ENCODE data around the gene RNF115.
"Not testable (repeated sequence)": the region's sequence is repeated elsewhere in the genome, so short reads cannot be mapped to it uniquely, and the experiment has no call there.

The RNF115 gene

DNA sequence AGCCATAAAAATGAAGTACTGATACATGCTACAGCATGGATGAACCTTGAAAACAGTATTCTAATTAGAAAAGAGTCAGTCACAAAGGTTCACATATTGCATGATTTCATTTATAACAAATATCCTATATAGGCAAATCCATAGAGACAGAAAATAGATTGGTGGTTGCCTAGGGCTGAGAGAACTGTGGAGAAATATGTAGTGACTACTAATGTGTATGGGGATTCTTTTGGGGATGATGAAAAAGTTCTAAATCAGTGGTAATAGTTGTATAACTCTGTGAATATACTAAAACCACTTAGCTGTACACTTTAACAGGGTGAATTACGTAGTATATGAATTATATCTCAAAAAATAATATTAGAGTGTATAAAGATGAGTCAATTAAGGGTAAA, 45.8 kb downstream of the RNF115 start:
- TF ChIP-seq, protein P1, sequence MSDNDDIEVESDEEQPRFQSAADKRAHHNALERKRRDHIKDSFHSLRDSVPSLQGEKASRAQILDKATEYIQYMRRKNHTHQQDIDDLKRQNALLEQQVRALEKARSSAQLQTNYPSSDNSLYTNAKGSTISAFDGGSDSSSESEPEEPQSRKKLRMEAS (IDR thresholded peaks at IDR 0.05; ENCODE audit: low read depth, low read length): no peak
- TF ChIP-seq MYC (IDR thresholded peaks at IDR 0.05; ENCODE audit: low read depth, low read length) (no peak), POLR2A (IDR thresholded peaks at IDR 0.05; ENCODE audit: extremely low read depth, insufficient read length) (no peak)
- TF ChIP-seq, protein P2, sequence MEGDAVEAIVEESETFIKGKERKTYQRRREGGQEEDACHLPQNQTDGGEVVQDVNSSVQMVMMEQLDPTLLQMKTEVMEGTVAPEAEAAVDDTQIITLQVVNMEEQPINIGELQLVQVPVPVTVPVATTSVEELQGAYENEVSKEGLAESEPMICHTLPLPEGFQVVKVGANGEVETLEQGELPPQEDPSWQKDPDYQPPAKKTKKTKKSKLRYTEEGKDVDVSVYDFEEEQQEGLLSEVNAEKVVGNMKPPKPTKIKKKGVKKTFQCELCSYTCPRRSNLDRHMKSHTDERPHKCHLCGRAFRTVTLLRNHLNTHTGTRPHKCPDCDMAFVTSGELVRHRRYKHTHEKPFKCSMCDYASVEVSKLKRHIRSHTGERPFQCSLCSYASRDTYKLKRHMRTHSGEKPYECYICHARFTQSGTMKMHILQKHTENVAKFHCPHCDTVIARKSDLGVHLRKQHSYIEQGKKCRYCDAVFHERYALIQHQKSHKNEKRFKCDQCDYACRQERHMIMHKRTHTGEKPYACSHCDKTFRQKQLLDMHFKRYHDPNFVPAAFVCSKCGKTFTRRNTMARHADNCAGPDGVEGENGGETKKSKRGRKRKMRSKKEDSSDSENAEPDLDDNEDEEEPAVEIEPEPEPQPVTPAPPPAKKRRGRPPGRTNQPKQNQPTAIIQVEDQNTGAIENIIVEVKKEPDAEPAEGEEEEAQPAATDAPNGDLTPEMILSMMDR (IDR thresholded peaks at IDR 0.05; ENCODE audit: low read depth, low read length): no peak
- no peak for DNase-seq (ENCODE audit: low read depth)
- H3K4me3 ChIP-seq (ENCODE audit: low read depth, low read length): no peak overlapping the region

DNA sequence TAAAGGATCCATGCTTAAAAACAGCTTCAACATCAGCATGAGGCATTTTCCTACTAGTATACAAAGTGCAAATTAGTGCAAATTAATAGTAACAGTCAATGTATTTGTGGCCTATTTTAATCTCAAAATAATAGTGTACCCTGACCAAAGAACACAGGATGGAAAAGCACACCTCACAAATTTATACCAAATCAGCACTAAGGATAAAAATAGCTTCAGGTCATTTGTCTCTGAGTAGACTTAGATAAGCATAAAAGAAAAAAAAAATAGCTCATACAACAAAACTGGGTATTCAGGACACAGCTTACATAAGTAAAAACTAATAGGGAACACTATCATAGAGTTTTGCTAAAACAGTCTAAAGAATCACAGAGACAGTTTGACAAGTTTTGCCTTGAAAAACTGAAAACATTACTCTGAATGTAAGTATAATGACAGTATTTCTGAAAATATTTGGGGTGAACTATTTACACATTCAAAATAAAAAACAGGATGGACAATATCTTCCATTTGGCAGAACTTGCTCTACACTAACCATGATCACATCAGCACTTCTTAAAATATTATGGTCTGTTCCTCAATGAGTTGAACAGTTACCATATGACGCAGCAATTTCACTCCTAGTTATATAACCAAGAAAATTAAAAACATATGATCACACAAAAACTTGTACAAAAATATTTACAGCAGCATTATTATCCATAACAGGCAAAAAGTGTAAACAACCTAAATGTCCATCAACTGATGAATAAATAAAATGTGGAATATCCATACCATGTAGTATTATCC, 46.3 kb downstream of the RNF115 start:
- DNase-seq (ENCODE audit: low read depth): no peak
- TF ChIP-seq MYC (IDR thresholded peaks at IDR 0.05; ENCODE audit: low read depth, low read length) (no peak), POLR2A (IDR thresholded peaks at IDR 0.05; ENCODE audit: extremely low read depth, insufficient read length) (no peak)
- TF ChIP-seq, protein P2 (IDR thresholded peaks at IDR 0.05; ENCODE audit: low read depth, low read length): no peak
- TF ChIP-seq, protein P1 (IDR thresholded peaks at IDR 0.05; ENCODE audit: low read depth, low read length): no peak
- H3K4me3 ChIP-seq (ENCODE audit: low read depth, low read length): no peak overlapping the region

DNA sequence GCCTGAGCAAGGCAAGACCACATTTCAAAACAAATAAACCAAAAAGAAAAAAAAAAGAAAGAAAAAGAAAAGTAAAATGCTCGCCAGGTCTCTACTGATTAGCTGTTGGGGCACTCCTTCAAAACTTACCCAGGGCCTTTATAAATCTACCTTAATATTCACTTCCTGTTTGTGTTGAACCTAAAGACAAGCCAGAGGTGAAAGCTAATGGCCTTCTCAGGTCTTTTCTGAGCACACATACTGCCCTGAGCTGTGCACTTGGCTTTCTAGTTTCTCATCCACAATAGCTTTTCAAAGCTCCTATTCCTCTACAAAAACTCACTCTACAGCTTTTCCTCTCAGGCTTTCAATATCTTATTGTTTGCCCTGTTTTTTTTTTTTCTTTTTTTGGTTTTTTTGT, 50.5 kb downstream of the RNF115 start:
- H3K4me3 ChIP-seq (ENCODE audit: low read depth, low read length): no peak overlapping the region
- TF ChIP-seq, protein P1 (IDR thresholded peaks at IDR 0.05; ENCODE audit: low read depth, low read length): no peak
- TF ChIP-seq, protein P2 (IDR thresholded peaks at IDR 0.05; ENCODE audit: low read depth, low read length): no peak
- TF ChIP-seq POLR2A (IDR thresholded peaks at IDR 0.05; ENCODE audit: extremely low read depth, insufficient read length): no peak
- TF ChIP-seq MYC (IDR thresholded peaks at IDR 0.05; ENCODE audit: low read depth, low read length): no peak

DNA sequence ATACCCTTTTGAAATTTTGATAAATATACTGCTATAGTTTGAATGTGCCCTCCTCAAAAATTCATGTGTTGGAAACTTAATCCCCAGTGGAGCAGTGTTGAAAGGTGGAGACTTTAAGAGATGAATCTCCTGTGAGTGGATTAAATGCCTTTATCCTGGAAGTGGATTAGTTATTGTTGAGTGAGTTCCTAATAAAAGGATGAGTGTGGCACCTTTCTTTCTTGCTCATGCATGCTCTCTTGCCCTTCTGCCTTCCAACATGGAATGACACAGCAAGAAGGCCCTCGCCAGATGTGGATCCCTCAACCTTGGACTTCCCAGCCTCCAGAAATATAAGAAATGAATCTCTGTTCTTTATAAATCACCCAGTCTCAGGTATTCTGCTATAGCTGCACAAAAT, 52.8 kb downstream of the RNF115 start:
- no peak overlapping the region for H3K4me3 ChIP-seq (ENCODE audit: low read depth, low read length)
- TF ChIP-seq, protein P1 (IDR thresholded peaks at IDR 0.05; ENCODE audit: low read depth, low read length): no peak
- no peak for TF ChIP-seq MYC (IDR thresholded peaks at IDR 0.05; ENCODE audit: low read depth, low read length)
- TF ChIP-seq POLR2A (IDR thresholded peaks at IDR 0.05; ENCODE audit: extremely low read depth, insufficient read length): no peak
- DNase-seq (ENCODE audit: low read depth): no peak

More for the DNA sequence above, 50.5 kb downstream of the RNF115 start:
- DNase-seq (ENCODE audit: low read depth): no peak

DNA sequence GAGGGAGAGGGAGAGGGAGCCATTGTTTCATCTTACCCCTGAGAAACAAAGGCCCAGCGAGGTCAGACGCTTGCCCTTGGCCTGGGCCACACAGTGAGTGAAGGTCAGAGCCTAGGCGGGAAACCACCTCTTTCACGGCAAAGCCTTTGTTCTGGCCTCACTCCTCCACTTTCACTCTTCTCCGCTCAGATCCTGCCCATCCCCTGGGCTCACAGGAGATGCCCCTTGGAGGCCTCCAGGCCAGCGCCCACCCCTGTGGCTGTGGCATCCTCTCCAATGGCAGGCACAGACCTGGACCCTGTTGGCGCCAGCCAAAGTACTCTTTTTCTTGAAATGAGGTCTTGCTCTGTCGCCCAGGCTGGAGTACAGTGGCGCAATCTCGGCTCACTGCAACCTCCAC, 55.9 kb downstream of the RNF115 start:
- not testable (repeated sequence) for DNase-seq (ENCODE audit: low read depth); H3K4me3 ChIP-seq (ENCODE audit: low read depth, low read length)

DNA sequence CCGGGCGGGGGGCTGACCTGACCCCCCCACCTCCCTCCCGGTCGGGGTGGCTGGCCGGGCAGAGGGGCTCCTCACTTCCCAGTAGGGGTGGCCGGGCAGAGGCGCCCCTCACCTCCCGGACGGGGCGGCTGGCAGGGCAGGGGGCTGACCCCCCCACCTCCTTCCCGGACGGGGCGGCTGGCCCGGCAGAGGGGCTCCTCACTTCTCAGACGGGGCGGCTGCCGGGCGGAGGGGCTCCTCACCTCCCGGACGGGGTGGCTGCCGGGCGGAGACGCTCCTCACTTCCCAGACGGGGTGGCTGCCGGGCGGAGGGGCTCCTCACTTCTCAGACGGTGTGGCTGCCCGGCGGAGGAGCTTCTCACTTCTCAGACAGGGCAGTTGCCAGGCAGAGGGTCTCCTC, 57.0 kb downstream of the RNF115 start:
- DNase-seq (ENCODE audit: low read depth); H3K4me3 ChIP-seq (ENCODE audit: low read depth, low read length): not testable (repeated sequence)

DNA sequence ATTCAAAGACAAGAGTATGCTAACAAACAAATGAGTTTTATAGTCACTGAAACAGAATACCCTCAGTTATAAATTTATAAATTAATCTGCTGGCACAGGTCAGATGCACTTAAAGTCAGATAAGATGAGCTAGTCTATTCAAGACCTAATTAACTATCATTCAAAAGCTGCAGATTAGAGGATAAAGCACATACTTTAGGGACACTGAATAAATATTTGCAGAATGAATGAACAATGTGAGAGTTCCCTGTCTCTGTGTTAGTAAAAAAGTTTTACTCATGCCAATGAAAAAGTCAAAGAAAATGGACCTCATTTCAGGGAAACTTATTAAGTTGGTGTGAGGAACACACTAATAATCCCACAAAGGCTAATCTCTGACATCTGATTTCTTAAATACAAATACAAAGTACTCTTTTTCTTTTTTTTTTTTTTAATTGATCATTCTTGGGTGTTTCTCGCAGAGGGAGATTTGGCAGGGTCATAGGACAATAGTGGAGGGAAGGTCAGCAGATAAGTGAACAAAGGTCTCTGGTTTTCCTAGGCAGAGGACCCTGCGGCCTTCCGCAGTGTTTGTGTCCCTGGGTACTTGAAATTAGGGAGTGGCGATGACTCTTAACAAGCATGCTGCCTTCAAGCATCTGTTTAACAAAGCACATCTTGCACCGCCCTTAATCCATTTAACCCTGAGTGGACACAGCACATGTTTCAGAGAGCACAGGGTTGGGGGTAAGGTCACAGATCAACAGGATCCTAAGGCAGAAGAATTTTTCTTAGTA, 58.1 kb downstream of the RNF115 start:
- H3K4me3 ChIP-seq (ENCODE audit: low read depth, low read length); DNase-seq (ENCODE audit: low read depth): not testable (repeated sequence)

DNA sequence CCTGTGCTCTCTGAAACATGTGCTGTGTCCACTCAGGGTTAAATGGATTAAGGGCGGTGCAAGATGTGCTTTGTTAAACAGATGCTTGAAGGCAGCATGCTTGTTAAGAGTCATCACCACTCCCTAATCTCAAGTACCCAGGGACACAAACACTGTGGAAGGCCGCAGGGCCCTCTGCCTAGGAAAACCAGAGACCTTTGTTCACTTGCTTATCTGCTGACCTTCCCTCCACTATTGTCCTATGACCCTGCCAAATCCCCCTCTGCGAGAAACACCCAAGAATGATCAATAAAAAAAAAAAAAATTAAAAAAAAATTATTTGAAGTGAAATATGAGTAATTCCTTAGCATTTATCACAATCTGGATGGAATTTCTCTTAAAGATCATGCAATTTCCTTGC, 58.8 kb downstream of the RNF115 start:
- DNase-seq (ENCODE audit: low read depth); H3K4me3 ChIP-seq (ENCODE audit: low read depth, low read length): not testable (repeated sequence)

DNA sequence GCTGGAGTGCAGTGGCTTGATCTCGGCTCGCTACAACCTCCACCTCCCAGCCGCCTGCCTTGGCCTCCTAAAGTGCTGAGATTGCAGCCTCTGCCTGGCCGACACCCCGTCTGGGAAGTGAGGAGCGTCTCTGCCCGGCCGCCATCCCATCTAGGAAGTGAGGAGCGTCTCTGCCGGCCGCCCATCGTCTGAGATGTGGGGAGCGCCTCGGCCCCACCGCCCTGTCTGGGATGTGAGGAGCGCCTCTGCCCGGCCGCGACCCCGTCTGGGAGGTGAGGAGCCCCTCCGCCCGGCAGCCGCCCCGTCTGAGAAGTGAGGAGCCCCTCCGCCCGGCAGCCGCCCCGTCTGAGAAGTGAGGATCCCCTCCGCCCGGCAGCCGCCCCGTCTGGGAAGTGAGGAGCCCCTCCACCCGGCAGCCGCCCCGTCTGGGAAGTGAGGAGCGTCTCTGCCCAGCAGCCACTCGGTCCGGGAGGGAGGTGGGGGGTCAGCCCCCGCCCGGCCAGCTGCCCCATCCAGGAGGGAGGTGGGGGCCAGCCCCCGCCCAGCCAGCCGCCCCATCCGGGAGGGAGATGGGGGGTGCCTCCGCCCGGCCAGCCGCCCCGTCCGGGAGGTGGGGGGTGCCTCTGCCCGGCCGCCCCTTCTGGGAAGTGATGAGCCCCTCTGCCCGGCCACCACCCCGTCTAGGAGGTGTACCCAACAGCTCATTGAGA, 59.5 kb downstream of the RNF115 start:
- H3K4me3 ChIP-seq (ENCODE audit: low read depth, low read length); DNase-seq (ENCODE audit: low read depth): not testable (repeated sequence)

DNA sequence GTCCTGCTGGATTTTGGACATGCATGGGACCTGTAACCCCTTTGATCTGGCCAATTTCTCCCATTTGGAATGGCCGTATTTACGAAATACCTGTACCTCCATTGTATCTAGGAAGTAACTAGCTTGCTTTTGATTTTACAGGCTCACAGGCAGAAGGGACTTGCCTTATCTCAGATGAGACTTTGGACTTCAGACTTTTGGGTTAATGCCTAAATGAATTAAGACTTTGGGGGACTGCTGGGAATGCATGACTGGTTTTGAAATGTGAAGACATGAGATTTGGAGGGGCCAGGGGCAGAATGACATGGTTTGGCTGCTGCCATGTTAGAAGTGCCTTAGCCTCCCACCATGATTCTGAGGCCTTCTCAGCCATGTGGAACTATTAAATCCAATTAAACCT, 61.9 kb downstream of the RNF115 start:
- DNase-seq (ENCODE audit: low read depth); H3K4me3 ChIP-seq (ENCODE audit: low read depth, low read length): not testable (repeated sequence)

DNA sequence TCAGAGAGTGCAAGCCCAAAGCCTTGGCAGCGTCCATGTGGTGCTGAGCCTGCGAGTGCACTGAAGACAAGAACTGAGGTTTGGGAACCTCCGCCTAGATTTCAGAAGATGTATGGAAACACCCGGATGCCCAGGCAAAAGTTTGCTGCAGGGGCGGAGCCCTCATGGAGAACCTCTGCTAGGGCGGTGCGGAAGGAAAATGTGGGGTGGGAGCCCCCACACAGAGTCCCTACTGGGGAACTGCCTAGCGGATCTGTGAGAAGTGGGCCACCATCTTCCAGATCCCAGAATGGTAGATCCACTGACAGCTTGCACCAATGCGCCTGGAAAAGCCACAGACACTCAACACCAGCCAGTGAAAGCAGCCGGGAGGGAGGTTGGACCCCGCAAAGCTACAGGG, 62.4 kb downstream of the RNF115 start:
- DNase-seq (ENCODE audit: low read depth); H3K4me3 ChIP-seq (ENCODE audit: low read depth, low read length): not testable (repeated sequence)

DNA sequence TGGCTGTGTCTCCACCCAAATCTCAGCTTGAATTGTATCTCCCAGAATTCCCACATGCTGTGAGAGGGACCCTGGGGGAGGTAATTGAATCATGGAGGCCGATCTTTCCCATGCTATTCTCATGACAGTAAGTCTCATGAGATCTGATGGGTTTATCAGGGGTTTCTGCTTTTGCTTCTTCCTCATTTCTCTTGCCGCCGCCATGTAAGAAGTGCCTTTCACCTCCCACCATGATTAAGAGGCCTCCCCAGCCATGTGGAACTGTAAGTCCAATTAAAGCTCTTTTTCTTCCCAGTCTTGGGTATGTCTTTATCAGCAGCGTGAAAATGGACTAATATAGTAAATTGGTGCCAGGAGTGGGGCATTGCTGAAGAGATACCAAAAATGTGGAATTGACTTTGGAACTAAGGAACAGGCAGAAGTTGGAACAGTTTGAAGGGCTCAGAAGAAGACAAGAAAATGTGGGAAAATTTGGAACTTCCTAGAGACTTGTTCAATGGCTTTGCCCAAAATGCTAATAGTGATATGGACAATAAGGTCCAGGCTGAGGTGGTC, 63.4 kb downstream of the RNF115 start:
- H3K4me3 ChIP-seq (ENCODE audit: low read depth, low read length); DNase-seq (ENCODE audit: low read depth): not testable (repeated sequence)
